ENCODE results near the gene MRPL50.

Gene MRPL50

DNA sequence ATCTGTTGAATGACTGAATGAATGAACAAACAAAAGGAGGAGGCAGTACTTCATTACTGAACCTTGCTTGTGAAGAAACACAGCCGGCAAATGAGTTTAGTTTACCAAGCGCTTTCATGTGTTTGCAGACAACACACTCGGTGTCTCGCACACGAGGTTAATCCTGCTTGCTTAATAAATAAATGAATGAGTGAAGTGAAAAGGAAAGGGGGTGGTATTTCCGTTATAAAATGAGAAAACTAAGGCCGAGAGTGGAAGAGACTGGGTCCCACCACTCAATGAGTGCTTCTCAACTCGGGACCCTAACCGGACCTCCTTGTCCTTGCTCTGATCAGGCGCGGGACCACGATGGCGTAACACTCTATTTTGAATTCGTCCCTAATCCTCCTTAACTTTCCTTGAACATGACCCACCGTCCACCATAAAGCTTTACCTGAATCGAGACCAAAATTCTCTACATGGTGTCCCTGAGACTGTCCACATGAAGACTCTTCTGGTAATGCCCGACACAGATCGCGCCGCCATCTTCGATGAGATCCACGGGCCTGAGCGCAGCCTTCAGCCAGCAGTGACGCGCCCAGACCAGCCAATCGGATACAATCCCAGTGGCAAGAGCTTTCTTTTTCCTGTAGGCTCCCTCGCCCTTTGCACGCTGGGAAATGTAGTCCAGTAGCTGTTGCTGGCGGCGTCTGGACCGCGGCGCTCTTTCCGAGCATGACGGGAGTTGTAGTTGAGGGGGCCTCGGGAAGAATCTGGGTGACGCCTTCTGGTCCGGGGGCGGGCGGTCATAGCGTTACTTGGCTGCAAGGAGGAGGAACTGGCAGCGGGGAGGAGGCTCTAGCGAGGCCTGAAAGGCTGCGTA is at the start of gene MRPL50, which contains the start of gene ZNF189:
Gene MRPL50 (minus strand): TSS at position 551 of the 862 bp plus-strand sequence. CDS start 26 bp downstream, at position 525.
Gene ZNF189 (plus strand): TSS at position 784 of the 862 bp plus-strand sequence. CDS start 306 bp downstream, outside the sequence.
- peak; percentile 89 for DNase-seq (ENCODE audit: low read depth)

DNA sequence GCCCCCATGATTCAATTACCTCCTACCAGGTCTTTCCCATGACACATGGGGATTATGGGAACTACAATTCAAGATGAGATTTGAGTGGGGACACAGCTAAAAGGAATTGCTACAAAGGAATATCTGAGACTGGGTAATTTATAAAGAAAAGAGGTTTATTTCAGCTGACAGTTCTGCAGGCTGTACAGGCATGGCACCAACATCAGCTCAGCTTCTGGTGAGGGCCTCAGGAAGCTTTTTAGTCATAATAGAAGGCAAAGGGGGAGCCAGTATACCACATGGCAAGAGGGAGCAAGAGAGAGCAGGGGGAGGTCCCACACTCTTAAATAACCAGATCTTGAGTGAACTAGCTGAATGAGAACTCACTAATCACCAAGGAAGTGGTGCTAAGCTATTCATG is 48.3 kb upstream of the MRPL50 start:
- DNase-seq (ENCODE audit: low read depth): no peak

DNA sequence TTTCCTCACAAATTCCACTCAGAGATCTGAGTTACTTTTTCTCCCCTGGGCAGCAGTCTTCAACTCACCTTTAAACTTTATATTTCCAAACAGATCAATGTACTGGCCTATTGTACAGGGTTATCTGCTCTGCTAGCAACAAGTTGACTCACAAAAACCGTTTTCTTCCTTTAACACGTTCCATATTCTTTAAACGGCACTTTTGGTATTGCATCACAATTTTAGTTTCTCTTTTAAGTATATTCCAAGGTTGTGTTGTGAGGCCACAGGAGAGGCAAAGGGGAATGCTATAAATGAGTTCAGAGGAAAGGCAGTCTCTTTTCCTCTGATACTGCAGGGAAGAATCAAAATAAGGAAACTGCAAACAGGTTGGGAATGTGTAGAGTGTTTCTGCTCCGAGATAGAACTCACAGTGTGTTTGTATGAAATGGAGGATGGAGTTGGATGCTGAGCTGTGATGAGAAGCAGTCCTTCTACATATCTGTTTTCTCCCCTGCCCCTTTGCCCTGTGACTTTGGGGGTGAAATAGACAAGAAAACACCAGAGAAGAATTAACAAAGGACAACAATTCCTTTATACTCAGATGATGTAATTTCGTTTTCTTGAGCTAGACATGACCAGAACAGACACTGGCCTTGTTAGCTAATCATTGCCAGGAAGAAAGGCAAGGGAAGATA is 47.1 kb upstream of the MRPL50 start:
- no peak for DNase-seq (ENCODE audit: low read depth)

DNA sequence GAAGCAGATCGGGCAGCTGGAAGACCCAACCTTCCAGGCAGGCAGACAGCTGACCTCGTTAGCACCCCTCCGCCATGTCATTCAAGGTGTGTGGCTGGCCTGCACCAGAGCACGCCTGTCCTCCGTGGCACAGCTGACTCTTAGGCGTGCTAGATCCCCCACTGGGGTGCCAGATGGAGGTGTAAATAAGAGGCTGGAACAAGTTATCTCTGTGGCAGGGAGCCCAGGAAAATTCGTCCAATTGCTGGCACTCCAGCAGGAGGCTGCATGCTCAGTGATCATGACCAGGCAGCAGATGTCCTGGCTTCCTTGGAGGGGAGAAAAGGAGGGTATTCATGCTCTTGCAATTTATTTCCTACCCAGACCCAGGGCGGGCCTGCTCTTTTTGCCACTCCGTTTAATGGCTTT is 45.0 kb upstream of the MRPL50 start:
- no peak for DNase-seq (ENCODE audit: low read depth)

DNA sequence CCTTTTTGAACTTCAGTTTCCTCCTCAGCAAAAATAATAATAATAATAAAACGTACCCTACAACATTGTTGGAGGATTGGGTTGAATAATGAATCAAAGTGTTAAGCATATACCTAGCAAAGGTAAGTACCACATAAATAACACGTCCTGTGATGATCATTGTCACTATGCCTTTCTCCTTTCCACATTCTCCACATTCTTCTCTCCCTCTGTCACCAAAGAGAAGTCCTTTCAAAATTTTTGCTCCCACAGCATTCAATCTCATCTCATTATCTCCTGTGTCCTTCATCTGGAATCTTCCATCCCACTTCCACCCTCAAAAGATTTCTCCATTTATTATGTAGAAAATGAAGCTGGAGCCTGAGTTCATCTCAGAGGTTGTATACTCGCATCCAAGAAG is 44.3 kb upstream of the MRPL50 start:
- no peak for DNase-seq (ENCODE audit: low read depth)

DNA sequence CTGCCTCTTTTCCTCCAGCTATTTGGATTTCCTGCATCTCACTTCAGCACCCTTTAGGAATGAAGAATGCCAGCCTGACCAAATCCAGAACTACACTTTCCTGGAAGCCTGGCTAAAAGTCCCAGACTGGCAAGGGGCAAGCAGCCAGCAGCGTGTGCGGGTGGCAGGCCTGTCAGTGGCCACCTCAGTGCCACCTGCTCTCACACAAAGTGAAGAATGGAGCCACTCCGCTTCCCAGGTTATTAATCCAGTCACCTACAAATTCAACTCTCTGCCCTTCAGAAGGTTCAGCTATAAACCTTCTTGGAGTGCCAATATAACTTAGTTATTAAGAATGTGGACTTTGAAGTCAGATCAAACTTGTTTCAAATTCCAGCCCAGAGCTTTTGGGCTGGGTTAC is 43.9 kb upstream of the MRPL50 start:
- DNase-seq (ENCODE audit: low read depth): no peak

DNA sequence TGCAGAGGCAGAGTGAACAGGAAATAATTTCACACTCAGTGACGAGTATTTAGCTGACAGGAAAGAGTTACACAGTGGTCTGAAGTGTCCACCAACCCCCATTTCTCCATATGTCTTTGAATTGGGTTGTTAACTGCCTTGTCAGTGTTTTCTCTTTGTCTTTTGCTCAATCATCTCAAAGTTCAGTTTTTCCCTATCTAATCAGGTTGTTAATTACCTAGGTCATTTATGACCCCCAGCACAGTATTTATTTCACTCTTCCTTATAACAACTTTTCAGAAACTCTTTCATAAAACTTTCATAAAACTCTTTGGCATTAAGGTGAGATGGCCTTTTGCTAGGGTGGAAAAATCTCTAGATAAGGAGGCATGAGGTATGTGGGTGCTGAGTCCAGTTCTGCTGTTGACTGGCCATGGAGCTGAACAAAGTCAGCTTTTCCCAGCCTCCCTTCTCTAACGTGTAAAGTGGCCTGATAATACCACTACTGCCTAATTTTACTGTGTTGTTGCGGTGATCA is 42.4 kb upstream of the MRPL50 start:
- no peak for DNase-seq (ENCODE audit: low read depth)

DNA sequence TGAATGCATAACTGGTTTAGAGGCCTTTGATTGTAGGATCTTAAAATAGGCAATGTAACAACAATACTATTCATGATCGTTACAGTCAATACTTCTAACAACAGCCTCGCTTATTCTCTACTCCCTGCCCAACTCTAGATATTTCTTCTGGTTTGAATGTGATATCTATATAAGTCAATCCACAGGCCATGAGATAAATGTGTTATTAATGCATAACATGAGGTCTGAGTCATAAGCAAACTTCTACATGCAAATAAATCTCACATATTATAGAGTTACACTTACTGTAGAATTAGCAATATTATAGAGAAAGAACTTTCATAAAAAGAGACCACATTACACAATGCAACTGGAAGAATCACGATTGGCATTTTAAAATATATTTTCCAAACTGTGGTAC is 40.1 kb upstream of the MRPL50 start:
- DNase-seq (ENCODE audit: low read depth): no peak

DNA sequence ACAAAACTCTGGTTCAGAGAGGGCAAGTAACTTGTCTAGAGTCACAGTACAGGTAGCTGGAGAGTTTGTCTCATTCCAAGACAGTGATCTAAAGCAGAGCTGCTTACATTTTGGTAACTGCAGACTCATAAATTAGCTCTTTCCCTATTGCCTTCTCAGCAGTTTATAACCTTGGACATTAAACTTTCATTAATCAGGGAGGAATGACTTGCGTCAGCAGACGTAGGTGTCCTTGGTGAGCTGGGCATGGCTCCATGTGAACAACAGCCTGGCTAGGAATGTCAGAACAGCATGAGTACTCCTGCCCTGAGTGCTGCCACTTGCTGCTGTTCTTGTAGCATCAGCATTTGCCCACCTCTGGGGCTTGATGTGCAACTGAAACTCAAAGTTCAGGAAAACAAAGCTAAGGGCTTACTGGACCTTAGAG is 39.4 kb upstream of the MRPL50 start:
- DNase-seq (ENCODE audit: low read depth): no peak

DNA sequence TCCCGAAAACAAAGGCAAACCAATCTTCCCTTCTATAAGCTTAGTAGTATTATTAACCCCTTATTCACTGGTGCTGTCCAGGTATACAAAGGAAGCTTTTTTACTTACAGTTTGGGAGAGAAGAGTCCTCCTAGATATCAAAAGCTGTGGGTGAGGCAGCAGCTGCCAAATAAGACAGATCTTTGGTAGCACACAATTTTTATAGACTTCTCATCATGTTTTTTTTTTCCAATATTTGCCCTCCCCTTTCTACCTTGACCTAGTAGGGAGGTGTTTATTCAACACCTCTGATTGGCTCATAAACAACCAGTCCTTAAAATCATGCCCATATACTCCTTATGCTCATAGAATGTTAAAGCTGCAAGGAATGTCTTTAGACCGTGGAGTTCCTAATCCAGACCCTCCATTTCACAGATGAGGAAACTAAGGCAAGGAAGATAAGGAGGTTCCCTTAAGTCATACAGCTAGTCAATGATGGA is 37.2 kb upstream of the MRPL50 start, which contains the start of gene ALDOB:
Gene ALDOB (minus strand): TSS at position 174 of the 479 bp plus-strand sequence. CDS start 4,887 bp downstream, outside the sequence.
- no peak for DNase-seq (ENCODE audit: low read depth)

DNA sequence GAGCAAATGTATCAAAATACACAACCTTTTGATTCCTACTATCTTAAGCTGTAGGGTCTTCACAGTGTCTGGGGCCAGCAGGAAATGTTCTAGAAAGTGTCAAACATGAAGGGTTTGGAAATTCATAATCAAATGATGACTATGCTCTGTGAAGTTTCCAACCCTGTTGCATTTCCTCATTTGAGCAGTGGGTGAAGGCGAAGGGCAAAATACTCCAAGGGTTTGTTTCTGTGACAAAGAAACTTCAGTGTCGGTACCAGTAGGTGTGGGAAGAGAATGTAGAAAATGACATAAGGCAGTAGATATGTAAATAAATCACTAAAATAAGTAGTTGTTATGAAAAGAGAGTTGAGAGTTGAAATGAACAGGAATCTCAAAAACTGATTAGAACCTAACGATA is 36.6 kb upstream of the MRPL50 start:
- no peak for DNase-seq (ENCODE audit: low read depth)

DNA sequence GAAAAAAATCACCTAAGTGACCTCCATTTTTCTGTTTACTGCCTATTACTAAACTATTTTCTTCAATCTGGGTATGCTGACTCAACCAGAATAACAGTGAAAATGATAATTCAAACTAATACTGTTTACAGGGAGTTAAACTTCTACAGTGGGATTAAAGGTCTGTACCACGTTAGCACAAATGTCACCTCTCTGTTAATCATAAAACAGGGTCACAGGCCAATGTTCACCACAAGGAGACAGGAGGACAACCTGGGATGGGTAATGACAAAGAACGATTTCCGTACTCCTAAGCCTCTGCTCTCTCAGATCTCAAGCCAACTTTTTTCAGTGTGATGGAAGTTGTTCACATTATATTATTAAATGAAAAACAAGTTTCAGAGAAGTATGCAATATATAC is 34.8 kb upstream of the MRPL50 start:
- DNase-seq (ENCODE audit: low read depth): no peak

DNA sequence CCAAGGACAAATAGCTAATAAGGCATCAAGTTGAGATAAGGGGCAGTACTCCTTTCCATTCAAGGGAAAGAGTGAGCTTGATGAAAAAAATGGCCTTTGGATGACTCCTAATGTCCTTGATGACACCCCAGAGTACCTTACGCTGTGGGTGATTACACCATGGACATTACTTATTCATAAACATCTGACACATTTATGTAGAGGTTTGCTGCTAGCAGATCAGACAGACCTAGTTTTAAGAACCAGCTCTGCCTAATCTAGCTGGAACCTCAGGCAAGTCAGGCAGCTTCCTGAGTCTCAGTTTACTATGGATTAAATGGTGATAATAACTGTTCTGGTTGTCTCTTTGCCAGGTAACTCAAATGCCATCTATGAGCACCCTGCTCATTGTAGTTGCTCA is 34.3 kb upstream of the MRPL50 start:
- DNase-seq (ENCODE audit: low read depth): no peak

DNA sequence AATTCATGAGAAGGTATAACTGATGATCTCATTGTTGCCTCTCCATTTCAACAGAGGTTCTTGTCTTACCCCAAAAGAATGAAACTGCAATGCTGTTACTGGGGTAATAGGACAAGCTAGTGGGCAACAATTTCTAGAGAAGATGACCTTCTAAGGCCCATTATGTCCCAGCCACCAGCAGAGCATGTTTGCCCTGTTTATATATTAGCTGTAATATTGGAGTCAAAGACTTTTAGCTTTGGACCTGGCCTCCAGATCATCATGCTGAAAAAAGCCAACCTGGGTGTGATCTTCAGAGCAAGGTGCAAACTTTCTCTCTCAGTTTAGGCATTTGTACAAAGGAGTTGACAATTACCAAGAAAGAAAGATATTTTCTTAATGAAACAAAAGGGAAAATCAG is 33.8 kb upstream of the MRPL50 start:
- no peak for DNase-seq (ENCODE audit: low read depth)

DNA sequence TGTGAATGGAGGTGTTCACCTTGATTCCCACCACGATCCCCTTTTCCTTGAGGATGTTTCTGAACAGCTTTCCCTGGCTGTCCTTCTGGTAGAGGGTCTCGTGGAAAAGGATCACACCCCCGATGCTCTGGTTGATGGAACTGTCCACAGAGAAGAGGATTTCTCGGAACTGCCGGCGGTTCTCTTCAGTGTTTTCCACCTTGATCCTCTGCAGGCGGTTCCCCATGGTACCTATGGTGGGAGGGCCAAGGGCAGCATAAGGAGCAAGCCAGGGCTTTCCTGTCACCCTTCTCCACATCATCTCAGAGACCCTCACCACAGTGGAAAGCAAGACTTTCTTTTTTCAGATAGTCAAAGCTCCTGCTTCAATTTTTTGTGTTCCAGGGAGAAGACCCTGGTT is 31.3 kb upstream of the MRPL50 start:
- no peak for DNase-seq (ENCODE audit: low read depth)

DNA sequence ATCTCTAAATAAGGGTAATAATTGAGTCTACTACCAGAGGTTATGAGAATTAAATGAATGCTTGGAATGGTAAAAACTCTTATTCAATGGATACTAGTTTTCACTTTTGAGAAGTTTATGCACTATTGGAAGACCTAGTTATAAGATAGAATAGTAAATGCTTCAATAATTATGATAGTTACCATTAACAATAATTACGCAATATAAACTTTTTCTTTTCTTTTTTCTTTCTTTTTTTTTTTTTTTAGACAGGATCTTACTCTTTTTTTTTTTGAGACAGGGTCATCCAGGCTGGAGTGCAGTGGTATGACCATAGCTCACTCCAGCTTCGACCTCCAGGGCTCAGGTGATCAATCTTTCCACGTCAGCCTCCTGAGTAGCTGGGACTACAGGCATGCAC is 30.5 kb upstream of the MRPL50 start:
- no peak for DNase-seq (ENCODE audit: low read depth)

DNA sequence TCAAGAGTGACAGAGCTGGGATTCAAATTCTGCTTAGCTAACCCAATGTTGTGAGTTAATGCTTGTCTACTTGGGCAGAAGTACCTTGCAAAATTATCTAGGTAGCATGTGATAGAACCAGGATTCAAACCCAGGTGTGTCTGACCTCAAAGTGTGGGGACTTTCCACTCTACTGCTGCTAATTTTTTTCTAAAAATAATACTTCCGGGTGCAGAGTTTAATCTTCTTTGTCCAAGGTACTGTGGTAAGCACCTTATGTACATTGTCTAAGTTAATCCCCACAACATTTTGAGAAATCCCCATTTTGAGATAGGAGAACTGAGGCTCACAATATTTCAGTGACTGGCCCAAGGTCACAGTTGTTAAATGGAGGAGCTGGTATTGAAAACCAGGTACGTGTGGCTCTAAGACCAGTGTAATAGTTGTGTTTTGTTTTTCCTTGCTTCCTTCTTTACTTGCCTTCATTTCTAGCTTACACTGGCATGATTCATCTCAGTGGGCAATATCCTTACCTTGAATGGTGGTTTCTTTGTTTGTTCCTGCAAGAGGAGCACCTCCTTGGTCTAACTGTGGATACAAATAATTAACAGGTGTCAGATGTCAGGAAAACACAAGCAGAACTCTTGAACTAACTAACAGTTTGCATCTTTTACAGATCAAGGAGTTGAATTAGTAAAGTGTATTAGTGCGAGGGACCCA is 29.7 kb upstream of the MRPL50 start:
- no peak for DNase-seq (ENCODE audit: low read depth)

DNA sequence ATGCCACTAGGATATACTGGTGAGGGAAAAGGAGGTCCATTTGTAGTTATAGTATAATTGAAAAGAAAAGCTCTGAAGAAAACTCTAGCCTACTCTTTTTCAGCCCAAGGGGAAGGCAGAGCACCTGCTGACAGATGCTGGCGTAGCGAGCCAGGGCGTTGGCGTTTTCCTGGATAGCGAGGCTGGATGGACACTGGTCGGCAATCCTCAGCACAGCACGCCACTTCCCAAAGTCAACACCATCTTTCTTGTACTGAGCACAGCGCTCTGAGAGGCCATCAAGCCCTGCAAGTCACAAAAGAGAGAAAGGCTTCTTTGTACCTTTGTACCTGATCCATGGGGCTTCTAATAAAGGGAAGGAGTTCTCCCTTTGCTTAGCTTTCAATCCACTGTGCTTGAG is 28.9 kb upstream of the MRPL50 start:
- DNase-seq (ENCODE audit: low read depth): no peak

DNA sequence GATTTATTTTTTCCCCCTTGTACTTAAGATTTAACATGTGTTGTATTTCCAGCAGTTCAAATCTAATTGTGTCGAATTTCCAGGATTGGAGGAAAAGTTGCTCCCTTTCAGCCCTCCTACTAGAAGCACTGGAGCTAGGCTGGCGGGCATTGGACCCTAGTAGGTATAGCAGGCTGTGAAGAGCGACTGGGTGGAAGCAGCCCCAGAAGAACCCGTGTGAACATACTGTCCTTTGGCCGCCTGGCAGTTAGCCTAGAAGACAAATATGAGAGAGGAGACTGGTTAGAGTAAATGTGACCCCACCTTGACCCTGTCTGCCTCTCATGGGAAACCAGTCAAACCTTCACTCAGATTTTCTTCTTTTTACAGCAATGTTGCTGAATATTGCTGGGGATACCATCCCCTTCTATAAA is 23.2 kb upstream of the MRPL50 start:
- DNase-seq (ENCODE audit: low read depth): no peak

DNA sequence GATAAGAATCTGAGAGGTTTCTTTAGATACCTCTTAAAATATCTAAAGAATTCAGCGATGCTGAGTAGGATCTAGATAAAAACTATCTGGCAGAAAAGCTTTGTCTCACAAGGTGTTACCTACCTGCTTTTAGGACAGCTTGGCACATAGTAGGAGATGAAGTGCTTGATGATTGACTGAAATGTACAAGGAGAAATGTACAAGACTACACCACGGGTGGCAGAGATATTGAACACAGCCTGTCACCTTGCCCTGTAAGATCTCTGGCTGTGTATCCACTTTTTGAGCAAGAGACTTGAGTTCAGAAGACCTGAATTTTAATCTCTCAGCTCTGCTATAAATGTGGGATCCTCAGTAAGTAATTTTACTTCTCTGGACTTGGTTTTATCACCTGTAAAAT is 21.4 kb upstream of the MRPL50 start:
- DNase-seq (ENCODE audit: low read depth): no peak

DNA sequence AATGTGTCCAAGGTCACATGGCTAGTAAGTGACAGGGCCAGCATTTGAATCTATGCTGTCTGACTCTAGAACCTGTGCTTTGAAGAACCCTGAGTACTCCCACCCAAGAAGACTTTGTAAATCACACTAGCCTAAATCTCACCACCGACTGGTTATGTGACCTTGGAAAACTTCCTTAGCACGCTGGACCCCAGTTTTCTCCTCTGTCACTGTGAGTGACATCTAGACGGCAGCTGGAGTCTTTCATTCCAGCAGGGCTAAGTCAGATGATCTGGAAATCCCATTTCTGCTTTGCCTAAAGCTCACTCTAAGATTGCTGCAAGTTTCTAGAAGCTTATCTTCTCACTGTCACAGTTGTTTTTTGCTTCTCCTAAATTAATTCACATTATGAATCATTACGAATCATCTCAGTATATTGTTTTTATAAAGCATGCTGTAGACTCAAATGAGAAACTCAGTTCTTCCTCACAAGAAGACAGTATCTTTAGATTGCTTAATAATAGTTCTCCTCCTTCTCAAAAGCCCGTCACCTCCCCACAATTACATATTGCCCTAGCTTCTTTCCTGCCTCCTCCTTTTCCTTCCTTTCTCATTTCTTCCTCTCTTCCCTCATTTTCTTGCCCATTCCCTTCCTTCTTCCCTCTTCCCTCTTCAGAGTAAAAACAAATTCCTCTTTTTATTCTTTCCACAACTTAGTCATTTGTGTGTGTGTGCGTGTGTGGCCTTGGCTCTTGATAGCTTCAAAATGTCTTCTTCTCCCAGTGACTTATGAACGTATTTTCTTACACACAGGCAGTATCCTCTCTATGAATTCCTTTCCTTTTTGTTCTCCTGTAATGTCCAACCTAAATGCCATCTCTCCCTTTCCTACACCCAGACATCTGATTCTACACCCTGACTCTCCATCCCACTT is 20.4 kb upstream of the MRPL50 start:
- no peak for DNase-seq (ENCODE audit: low read depth)
